Activated naive CD4-positive, alpha-beta T cell treated with Interleukin-2 at 50 U/mL for 16 hours (primary cell): ENCODE measurements around the gene CDS1.
"Not testable (repeated sequence)": the region's sequence is repeated elsewhere in the genome, so short reads cannot be mapped to it uniquely, and the experiment has no call there.

Source experiments
- DNase-seq: peaks from one replicate; pipeline ENCODE4 v3.0.0-alpha.2; 2020

The CDS1 gene

DNA sequence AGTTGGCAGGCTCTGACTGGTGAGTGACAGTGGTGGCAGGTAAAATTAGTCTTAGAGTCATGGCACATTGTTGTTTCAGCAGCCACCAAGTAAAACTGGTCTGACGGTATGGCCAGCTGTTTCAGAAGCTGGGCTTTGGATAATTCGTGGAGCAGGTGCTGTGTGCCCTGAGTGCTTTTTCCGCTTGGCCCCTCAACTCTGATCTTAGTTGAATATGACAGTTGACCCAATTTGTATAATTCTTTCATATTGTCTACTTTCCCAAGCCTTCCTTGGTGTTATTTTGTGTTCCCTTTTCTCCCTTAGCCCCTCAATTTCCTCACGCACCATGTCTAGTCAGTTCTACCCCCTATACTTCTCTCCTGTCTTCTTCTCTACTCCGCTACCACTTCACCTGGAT lies 32.0 kb downstream of the CDS1 start:
- DNase-seq, result no peak

DNA sequence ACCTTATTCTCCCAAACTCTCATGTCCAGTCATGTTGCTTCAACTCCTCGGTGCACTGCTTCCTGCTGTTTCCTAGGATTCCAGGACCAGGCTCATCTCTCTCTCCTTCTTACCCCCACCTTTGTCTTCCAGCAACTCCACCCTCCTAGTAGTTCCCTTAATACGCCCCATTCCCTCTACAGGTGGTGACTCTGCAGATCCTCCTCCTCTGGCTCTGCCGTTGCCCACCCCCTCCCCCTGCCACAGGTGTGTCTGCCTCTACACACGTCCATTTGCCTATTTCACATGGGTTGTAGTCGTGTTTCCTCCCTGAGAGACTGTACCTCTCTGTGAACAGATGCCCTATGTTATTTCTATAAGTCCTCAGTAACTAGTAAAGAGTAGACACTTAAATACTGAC lies 32.4 kb downstream of the CDS1 start:
- DNase-seq, result no peak

DNA sequence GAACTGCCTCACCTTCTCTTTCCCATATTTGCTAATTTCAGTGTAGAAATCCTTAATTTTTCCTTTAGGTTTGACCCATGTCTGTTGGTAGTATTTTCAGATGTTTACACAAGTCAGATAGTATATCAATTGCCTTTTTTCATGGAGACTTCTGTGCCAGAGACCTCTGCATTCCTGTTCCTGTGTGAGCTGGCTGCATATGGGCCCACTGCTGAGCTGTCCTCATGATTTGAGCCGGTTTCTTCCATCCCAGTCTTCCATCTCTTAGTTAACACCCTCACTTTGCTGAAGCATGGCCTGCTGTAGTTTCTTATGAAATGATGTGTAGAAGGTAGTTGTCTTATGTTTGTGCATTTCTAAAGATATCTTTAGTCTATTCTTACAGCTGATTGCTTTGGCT lies 40.0 kb downstream of the CDS1 start:
- no peak for DNase-seq

DNA sequence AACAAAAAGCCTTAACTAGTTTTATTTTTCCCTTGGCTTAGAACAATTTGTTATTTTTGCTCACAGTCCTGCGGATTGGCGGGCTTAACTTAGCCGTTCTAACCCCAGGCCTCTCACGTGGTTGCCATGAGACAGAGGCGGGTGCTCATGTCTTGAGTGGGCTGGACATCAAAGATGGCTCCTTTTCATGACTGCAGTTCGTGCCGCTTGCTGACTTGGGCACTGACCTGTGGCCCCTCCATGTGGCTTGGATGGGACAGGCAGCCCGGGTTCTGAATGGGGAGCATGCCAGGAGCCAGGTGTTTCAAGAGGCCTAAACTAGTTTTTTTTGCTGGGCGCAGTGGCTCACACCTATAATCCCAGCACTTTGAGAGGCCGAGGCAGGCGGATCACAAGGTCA lies 40.7 kb downstream of the CDS1 start:
- no peak for DNase-seq

DNA sequence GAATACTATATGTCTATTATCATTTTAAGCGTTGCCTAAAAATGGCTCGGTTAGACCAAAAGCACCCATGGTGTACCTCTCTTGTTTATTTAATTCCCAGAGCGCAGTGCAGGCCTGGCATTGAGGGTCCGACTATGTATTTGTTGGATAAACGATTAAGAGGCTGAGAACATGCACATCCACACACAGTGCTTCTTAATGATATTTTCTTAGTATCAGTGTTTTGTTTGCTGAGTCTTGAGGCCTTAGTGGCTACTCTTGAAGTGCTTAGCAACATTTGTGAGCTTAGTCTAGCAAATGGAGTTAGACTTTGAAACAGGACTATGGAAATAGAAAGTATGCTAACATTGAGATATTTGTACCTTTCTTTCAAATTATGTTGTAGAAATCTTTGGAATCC lies 43.7 kb downstream of the CDS1 start:
- DNase-seq, result no peak

DNA sequence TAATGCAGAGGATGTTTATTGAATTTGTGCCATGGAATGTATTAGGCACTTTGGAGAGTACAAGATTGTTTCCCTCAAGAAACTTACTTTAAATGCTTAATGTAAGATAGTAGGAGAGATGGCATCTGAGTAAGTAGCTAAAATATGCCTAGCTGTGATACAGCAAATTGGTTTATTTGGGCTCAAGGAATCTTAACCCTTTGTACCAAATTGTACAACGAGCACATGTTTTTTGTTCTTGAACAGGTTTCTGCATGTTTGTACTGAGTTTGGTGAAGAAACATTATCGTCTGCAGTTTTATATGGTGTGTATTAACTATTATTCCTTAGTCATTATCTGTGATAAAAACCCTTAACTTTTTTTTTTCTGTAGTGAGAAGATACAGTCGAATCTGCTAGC lies 48.6 kb downstream of the CDS1 start:
- no peak for DNase-seq

DNA sequence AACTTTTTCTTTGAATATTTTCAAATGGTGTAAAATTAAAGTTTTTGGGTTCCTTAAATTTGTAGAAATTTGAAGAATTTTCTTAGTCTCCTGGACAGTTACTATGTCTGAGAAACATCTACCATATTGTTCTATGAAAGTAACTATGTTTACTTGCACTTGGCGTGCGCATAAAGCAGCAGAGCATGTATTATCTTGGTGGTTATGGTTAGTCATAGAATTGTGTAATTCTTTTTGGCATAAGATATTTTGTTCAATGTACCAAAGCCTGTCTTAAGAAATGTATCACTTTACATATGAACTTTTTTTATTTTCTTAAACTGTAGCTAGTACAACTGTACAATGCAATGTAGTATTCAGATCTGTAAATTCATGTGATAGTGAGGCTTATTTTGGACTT lies 49.2 kb downstream of the CDS1 start:
- DNase-seq, result no peak

DNA sequence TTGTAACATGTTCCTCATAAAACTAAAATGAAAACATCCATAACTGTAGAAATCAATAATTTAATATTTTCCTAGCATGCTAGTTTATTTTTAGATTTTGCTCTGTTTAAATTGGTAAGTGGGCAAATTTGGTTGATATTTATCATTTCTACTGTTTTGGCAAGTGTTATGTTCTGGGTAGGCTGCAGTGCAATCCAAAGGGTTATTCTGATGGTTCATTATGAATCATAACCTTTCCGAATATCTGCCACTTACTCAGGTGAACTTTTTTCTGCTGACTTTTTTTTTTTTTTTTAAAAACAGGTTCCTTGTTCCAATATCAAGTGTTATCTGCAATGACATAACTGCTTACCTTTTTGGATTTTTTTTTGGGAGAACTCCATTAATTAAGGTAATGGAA lies 52.0 kb downstream of the CDS1 start:
- DNase-seq, result no peak

DNA sequence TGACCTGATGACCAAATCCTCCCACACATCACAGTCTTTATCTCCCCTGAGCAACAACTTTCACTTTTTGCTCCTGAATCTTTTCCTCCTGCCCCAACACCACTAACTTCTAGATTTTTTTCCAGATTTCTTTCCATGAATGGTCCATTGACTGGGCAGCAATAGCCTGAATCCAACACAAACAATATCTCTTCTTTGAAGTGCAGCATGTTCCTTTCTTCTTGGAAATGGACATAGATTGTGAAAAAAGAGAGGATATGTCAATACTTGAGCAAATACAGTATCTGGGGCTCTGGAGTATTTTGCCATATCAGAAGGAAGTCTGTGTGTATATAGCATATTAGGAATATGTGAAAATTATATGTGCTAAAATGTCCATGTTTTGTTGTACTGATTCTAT lies 55.2 kb downstream of the CDS1 start:
- DNase-seq, result no peak

DNA sequence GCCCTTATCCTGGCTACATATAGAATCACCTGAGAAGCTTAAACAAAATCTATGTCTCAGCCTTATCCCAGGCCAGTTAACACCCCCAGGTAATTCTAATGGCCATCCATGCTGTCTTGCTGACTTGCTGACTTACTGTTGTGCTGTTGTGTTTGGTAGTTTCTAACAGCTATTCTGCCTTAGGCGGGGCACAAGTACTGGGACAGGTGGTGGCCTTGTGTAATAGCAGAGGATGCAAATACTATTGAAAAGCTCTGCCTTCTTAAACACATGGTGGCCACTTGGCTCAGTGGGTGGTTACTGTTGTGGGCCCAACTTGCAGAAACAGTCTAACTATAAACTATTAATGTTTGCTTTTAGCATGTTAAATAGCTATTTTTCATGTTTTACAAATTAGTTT lies 56.2 kb downstream of the CDS1 start:
- no peak for DNase-seq

DNA sequence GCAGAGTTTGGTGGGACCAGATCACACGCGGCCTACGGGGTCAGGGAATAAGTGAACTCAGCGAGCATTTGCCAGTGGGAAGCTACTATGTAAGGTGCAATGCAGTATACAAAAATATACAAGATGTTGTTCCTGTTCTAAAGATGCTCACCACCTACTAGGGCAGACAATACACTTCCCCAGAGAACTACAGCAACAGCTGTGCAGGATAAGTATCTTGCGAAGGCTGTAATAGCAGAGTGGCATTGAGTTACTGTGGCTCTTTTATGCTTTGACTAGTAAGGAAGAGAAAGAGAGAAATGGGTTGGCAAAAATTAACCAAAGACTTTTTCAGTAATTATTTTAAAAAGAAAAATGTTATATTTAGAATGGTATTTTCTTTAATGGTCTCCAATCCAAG lies 61.2 kb downstream of the CDS1 start:
- no peak for DNase-seq

DNA sequence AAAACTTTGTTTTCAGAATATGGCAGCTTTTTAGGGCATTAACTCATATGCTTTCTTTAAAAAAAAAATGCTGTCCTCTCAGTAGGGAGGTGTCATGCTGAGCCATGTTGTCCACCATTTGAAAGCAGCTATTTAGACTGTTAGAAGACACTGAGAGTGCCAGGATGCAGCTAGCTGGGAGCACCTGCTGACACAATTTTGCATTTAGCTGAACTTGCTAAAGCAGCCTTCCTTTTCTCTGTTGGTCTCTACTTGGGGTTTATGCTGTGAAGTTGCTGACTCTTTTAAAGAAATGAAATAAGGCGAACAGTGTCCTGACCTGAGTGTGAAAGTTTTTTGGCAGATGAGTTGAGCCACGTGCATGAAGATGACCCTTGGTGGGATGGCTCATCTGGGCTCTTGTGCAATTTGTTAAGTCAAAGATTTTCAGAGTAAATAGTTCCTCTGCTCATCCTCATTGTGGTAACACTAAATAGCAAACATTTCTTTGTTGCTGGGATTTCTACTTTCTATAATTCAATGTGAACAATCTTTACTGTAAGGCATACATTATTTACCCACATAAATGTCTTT lies 64.5 kb downstream of the CDS1 start:
- no peak for DNase-seq

DNA sequence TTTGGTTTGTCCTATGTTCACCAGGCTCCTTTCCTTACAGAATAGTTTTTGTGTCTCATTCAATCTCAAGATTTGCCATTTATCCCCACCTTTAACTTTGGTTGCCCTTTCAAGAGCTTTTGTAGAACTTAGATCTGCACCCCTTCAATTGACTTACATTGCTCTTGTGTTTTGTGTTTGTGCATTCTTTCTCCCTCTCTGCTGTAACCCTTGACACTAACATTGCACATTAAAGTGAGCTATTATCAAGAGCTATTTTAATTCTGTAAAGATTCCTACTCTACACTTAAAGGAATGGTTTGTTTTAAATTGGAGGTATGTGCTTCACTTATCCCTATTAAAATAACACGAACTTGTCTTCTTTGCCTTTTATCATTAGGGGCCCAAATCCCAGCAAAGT lies 65.3 kb downstream of the CDS1 start:
- no peak for DNase-seq

DNA sequence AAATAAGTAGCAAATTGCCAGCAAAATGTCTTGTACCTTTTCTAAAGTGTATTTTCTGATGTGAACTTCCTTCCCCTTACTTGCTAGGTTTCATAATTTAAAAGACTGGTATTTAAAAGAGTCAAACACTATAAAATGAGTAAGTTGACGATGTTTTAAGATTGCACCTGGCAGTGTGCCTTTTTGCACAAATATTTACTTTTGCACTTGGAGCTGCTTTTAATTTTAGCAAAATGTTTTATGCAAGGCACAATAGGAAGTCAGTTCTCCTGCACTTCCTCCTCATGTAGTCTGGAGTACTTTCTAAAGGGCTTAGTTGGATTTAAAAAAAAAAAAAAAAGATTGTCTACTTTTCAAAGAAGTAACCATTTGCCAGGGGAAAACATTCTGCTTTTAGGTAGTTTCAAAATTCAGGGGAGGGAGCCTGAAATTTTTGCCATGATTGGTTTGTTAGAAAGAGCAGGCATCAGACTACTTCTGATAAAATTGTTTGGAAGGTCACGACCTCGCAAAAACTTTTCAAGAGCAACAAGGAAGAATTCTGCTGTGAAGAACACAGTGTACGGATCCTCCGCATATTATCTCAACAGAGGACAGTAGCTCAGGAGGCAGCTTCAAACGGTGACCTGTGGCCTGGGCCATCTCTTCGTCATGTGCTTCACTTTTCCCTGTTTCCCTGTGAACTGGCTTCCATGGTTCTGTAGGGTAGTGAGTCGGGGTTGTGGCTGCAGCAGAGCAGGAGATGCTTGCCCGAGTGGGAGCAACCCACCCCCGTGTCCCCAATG lies 66.1 kb downstream of the CDS1 start:
- DNase-seq, result no peak

DNA sequence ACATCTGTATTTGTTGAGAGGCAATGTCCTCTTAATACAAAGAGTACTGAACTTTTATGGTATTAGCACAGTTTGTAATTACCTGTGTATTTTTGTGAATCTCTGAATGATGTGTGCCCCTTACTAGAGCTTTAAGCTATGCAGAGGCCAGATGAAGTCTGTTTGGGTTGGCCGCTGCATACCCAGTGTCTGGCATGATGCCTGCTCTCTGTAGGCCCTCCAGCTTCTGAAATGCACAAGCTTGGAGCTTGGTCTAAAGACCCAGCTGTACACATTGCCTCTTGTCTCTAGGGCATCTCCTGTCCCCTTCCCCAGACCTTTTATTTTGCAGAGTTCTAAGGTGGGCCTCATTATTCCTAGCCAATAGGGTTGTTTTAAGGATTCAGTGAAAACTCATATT lies 68.6 kb downstream of the CDS1 start:
- DNase-seq, result no peak

DNA sequence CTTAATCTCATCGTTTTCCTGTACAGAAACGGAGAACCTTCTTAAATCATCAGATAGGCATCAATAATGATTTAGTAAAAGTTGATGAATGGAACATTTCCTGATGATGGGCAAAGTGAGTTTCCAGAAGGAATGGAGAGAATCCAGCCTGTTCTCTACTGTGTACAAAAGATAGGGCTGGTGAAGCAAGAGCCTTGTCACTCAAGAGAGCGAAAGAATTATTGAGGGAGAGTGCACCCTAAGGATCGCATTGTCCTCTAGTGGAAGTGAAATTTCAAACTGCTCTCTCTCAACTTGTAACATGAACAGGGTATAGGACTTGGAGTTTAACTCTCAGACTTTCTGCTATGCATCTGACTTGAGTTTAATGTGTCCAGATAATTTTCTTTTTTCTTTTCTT lies 69.6 kb downstream of the CDS1 start:
- no peak for DNase-seq

DNA sequence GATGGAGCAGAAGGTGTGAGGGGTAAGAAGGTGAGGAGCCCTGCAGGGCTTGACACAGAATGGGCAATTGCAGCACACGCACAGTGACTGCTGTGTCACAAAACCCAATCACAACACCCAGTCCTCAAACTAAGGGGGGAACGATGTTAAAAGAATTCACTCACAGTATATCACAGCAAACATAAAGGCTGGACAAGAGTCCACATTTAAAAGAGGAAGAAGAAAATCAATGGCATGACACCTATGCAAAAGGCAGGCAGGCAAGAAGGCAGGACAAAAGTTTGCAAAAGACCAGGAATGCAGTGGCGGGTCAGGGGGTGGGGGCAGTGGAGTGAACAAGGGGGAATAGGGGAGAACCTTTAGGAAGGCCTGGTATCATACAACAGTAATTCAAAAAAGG lies 77.7 kb downstream of the CDS1 start:
- no peak for DNase-seq

DNA sequence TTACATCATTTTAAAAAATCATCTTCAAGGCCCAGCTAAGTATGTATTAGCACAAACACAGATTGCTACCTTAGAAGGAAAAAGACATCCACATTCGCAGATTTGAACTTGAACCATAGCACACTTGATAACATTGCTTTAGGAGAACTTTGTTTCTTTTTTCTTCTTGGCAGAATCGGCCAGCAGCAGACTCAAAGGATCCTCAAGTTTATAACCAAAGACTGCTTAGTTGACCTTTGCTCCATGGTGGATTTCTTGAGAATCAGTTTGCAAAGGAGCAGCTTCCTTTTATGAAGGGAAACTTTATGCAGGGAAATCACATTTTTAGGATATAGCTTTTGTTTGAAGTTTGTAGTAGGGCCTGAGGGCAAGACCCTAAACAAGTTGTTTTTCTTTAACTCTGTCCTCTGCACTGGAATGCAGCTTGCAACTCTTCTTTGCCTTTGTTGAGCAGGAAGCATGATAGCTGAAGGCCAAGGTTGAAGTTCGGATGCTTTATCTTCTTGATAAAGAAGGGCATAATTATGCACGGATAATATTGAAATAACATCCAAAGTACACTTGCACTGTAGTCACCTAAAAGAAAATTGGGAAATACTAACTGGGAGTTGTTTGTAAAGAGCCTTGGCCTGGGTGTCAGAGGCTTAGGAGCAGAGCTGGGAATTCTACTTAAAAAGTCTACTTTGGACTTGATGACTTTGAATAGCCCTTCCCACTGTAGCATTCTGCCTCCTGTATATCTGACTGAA lies 78.4 kb downstream of the CDS1 start:
- no peak for DNase-seq

DNA sequence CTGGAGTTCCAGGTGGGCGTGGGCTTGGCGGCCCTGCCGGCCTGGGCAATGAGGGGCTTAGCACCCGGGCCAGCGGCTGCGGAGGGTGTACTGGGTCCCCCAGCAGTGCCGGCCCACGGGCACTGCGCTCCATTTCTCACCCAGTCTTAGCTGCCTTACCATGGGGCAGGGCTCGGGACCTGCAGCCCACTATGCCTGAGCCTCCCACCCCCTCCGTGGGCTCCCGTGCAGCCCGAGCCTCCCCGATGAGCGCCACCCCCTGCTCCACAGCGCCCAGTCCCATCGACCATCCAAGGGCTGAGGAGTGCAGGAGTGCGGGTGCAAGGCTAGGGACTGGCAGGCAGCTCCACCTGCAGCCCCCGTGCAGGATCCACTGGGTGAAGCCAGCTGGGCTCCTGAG lies 81.8 kb downstream of the CDS1 start:
- not testable (repeated sequence) for DNase-seq

DNA sequence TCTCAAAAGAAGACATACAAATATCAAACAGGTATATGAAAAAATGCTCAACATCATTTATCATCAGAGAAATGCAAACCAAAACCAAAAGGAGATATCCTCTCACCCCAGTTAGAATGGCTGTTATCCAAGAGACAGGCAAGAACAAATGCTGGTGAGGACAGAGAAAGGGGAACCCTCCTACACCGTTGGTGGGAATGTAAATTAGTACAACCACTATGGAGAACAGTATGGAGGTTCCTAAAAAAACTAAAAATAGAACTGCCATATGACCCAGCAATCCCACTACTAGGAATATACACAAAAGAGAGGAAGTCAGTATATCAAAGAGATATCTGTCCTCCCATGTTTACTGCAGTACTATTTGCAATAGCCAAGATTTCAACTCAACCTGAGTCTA lies 83.5 kb downstream of the CDS1 start:
- no peak for DNase-seq

DNA sequence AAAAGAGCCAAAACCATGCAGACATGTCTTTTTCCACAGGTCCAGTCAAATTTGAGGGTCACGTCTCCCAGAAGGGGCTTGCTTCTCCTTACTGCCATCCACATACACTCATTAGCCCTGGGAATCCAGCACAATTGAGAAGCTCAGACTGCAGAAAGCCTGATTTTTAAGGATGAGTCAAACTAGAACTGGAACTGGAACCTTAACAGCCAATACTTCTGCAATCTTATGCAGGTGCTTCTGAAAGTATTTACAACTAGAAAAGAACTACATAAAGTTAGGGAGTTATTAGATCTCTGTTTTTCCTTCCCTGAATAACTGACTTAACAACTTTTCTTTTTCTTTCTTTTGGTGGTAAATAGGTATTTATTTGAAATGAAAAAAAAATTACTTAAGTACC lies 86.3 kb downstream of the CDS1 start:
- no peak for DNase-seq

DNA sequence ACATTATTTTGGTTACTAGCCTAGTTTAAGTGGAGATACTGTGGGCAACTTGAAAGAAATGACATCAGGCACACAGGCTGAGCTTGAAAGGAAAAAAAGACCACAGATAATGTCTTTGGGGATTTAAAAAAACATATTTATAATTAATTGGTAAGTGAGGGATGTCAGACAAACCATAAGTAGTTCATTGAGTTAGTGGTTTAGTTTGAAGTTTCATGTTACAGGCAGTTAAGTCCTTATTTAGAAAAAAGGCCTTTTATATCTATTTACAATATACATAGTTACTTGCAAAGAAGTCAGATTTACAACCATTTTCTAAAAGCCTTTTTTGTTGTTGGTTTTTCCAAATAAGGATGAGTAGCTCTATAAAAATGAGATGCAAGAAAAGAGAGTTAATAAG lies 89.2 kb downstream of the CDS1 start:
- DNase-seq, result no peak

DNA sequence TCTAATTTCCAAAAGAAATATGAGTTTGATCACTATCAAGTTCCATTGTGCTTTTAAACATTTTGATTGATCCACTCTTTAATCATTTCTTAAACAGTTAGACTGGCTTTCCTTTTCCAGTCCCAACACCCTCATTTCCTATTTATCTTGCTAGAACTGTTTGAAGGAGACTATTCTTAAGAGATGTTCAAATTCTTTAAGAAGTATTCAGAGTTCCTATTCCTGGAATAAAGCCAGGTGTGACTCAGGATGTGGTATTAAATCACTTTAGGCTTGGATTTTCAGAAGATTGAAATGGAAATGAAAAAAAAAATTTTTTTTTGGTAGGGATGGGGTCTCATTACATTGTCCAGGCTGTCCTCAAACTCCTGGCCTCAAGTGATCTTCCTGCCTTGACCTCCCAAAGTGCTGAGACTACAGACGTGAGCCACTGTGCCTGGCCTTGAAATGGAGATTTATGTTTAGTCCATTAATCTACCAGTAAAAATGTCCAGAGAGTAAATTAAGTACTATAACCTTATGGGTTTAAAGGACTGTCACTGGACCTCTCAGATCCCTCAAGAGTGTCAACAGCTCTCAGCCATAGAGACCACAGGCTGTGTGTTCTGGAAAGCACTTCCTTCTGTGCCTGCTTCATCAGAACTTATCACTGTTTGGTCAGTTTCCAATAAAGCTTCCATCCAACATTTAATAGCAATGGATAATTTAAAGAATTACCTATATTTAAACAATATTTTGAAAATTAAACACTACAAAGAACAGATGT lies 90.7 kb downstream of the CDS1 start:
- DNase-seq, result no peak

DNA sequence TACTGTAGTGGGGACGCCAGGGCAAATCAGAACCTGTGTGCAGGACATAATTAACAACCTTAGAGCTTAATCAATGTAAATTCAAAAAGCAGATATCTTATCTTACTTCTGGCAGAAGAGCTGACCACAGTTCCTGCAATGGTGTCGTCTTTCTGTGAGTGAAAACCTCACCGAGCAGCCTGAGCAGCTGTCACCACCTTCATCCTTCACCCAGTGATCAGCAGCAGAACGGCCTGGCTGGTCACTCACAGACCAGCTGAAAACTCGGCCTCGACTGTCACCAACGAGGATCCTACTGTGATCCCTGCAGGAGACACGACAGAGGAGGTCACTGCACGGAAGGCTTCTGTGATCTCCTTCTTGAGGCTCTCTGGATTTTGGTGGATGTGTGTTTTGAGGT lies 94.2 kb downstream of the CDS1 start:
- no peak for DNase-seq
